K562 (cell line): ENCODE measurements around the gene FBXO11. TPM values are rescaled to one million over a fixed set of nuclear protein-coding genes. Genes with fewer than 3 reads are reported as not detected.

Experiments
- ATAC-seq: fragments of 200-7000 bp; cut with Tn5 transposase; 3 replicates; pipeline ENCODE4 v1.9.1; 2020; ENCODE audit warnings: moderate library complexity
- BruUV-seq: library from RNA; stranded (reverse); fragments of 400-500 nt; replicated peaks from 2 replicates; lab custom pipeline; 2021; lab: Mats Ljungman, UMichigan
- CTCF ChIA-PET: fragments of 300-600 bp; formaldehyde crosslinking; extraction: SDS; loops from one replicate; lab custom pipeline; 2021; ENCODE audit warnings: low intra/inter-chr PET ratio; lab: Yijun Ruan, JAX
- POLR2A ChIA-PET: fragments of 300-600, 350-650 bp; sonication (Branson Sonifier 250); formaldehyde crosslinking; extraction: SDS; loops from one replicate; lab custom pipeline; 2021; ENCODE audit warnings: antibody characterized with exemption, inconsistent platforms; lab: Yijun Ruan, JAX
- DNase-seq, 4 experiments: peaks; one replicate each; pipeline versions ENCODE4 v3.0.0 to v3.0.0-alpha.2; 2011 to 2018; ENCODE audit warnings: low spot score in 3 of 4, mixed read lengths in 3 of 4; ENCODE audit errors: extremely low read depth in 1 of 4
- FAIRE-seq: peaks from 2 replicates; lab custom pipeline; 2011; peaks lifted over from hg19 to GRCh38; lab: Jason Lieb, UNC
- H2AFZ ChIP-seq: 2 replicates; pipeline ENCODE4 v1.6.0; 2011; ENCODE audit warnings: low read depth, low read length, control low read depth, inconsistent platforms
- H3K27ac ChIP-seq: fragments of 200-600 bp; 3 replicates; pipeline ENCODE4 v1.8.0; 2011; ENCODE audit warnings: low read depth, mild to moderate bottlenecking, control low read depth, inconsistent platforms, low read length, moderate library complexity, mixed read lengths; ENCODE audit errors: extremely low read depth
- H3K27me3 ChIP-seq, 2 experiments: fragments of 300-600 bp in 1 of 2; 2 replicates in 1 of 2; 3 replicates in 1 of 2; pipeline versions ENCODE4 v1.6.0 to v1.8.0; 2011; ENCODE audit warnings: inconsistent platforms in 2 of 2, low read length in 2 of 2, mild to moderate bottlenecking in 1 of 2, mixed read lengths in 1 of 2, moderate library complexity in 1 of 2; ENCODE audit not compliant: control insufficient read depth in 2 of 2, insufficient read depth in 2 of 2
- H3K36me3 ChIP-seq: fragments of 300-600 bp; 3 replicates; pipeline ENCODE4 v1.8.0; 2011; ENCODE audit warnings: mild to moderate bottlenecking, low read length, inconsistent platforms; ENCODE audit not compliant: control insufficient read depth, insufficient read depth
- H3K4me1 ChIP-seq, 2 experiments: fragments of 200-600 bp in 1 of 2; replicated peaks in 1 of 2; 2 replicates in 1 of 2; 3 replicates in 1 of 2; pipeline versions ENCODE4 v1.5.1 to v1.8.0; 2011; ENCODE audit warnings: inconsistent platforms in 2 of 2, low read length in 2 of 2, mild to moderate bottlenecking in 1 of 2, mixed read lengths in 1 of 2, moderate library complexity in 1 of 2; ENCODE audit not compliant: control insufficient read depth in 2 of 2, insufficient read depth in 2 of 2
- H3K4me2 ChIP-seq: 2 replicates; pipeline ENCODE4 v1.6.1; 2011; ENCODE audit warnings: low read length, control low read depth, inconsistent platforms, mixed read lengths; ENCODE audit not compliant: insufficient read depth
- H3K4me3 ChIP-seq: fragments of 200-600 bp; sonication (generic), shearing (Covaris generic); 2 replicates; pipeline ENCODE4 v1.5.1; 2016; ENCODE audit warnings: control low read depth, inconsistent platforms
- H3K79me2 ChIP-seq: fragments of 200-600 bp; 3 replicates; pipeline ENCODE4 v1.8.0; 2011; ENCODE audit warnings: low read length, inconsistent platforms; ENCODE audit not compliant: control insufficient read depth, insufficient read depth
- H3K9ac ChIP-seq, 2 experiments: 2 replicates each; pipeline versions ENCODE4 v1.6.0 to v1.6.1; 2011; ENCODE audit warnings: low read depth in 2 of 2, low read length in 2 of 2, control low read depth in 1 of 2, inconsistent platforms in 1 of 2, mild to moderate bottlenecking in 1 of 2, mixed read lengths in 1 of 2; ENCODE audit not compliant: insufficient read depth in 1 of 2
- H3K9me1 ChIP-seq: one replicate; pipeline ENCODE4 v1.6.0; 2011; ENCODE audit warnings: inconsistent platforms, mild to moderate bottlenecking, low read length, moderate library complexity; ENCODE audit not compliant: control insufficient read depth, insufficient read depth
- H3K9me3 ChIP-seq: replicated peaks from 2 replicates; pipeline ENCODE4 v1.5.1; 2011; ENCODE audit warnings: low read depth, low read length, inconsistent platforms; ENCODE audit not compliant: control insufficient read depth, insufficient read depth
- H4K20me1 ChIP-seq: replicated peaks from 2 replicates; pipeline ENCODE4 v1.6.1; 2011; ENCODE audit warnings: low read length, inconsistent platforms, mixed read lengths; ENCODE audit not compliant: control insufficient read depth, insufficient read depth
- ATF7 ChIP-seq: fragments of 450-650 bp; IDR thresholded peaks from 2 replicates; pipeline ENCODE4 v1.7.1; 2014; ENCODE audit warnings: mild to moderate bottlenecking, moderate library complexity
- PCBP2 ChIP-seq: fragments of 200-400 bp; formaldehyde crosslinking; IDR thresholded peaks from 2 replicates; pipeline ENCODE4 v1.6.1; 2018; ENCODE audit warnings: low read length, low read depth, mild to moderate bottlenecking, moderate library complexity; ENCODE audit not compliant: poor library complexity, severe bottlenecking
- POLR2A ChIP-seq: fragments of 450-650 bp; conservative IDR thresholded peaks from 2 replicates; pipeline ENCODE4 v1.6.1; 2016
- SLC30A9 ChIP-seq: fragments of 250-450 bp; sonication (Bioruptor Pico); IDR thresholded peaks from 2 replicates; pipeline ENCODE4 v1.8.0; 2022; ENCODE audit warnings: mild to moderate bottlenecking, moderate library complexity
- SMARCB1 ChIP-seq: IDR thresholded peaks from 2 replicates; pipeline ENCODE4 v1.6.1; 2011; ENCODE audit warnings: improper control_type of control experiment, low read depth; ENCODE audit not compliant: insufficient read length
- SRSF9 ChIP-seq: fragments of 200-400 bp; formaldehyde crosslinking; IDR thresholded peaks from 2 replicates; pipeline ENCODE4 v1.6.1; 2017; ENCODE audit warnings: low read depth, low read length, borderline replicate concordance
- ZNF23 ChIP-seq: fragments of 250-450 bp; sonication (Bioruptor Pico); IDR thresholded peaks from 2 replicates; pipeline ENCODE4 v1.4.0; 2020; ENCODE audit warnings: mild to moderate bottlenecking
- ZNF764 ChIP-seq: fragments of 250-450 bp; sonication (Bioruptor Pico); IDR thresholded peaks from 2 replicates; pipeline ENCODE4 v1.4.0; 2020; ENCODE audit warnings: low read depth, mild to moderate bottlenecking, moderate library complexity
- ZNF830 ChIP-seq: fragments of 250-450 bp; sonication (Bioruptor Pico); IDR thresholded peaks from 2 replicates; pipeline ENCODE4 v1.5.0; 2021; ENCODE audit warnings: mild to moderate bottlenecking
- WGBS: fragments of 100-300 bp; shearing (Covaris generic); methylation state at CpG from one replicate; pipeline ENCODE4 v1.1.6; 2016; ENCODE audit warnings: low coverage, mixed read lengths; ENCODE audit not compliant: insufficient coverage; ENCODE audit errors: missing lambda C conversion rate; 5-methylcytosine and 5-hydroxymethylcytosine counted together
- in situ Hi-C: fragments of 300-500 bp; cut with MboI; formaldehyde crosslinking; loops from 4 replicates; pipeline ENCODE4 v1.15.0; 2018; ENCODE audit warnings: inconsistent platforms, mixed read lengths
- intact Hi-C: fragments of 100-400 bp; cut with micrococcal nuclease; formaldehyde crosslinking; loops from 2 replicates; pipeline ENCODE4 v1.14.2; 2022
- polyA plus RNA-seq, 8 experiments: library from polyadenylated mRNA; depleted of rRNA in 4 of 8; stranded (reverse) in 5 of 8; unstranded in 3 of 8; fragments of >200 nt; fragmentation: Nextera tagmentation in 2 of 8; fragmentation: Illumina TruSeq in 1 of 8; extraction: Ambion mirVana in 2 of 8; extraction: Trizol in 1 of 8; gene quantifications; 2 replicates each; pipeline versions ENCODE4 v1.2.1 to v1.2.3, GENCODE V29; 2011 to 2014; ENCODE audit warnings: inconsistent platforms in 1 of 8, missing spikeins in 1 of 8
- total RNA-seq, 7 experiments: library from RNA; depleted of rRNA in 6 of 7; stranded (reverse); fragments of >200 nt in 6 of 7; fragmentation: Illumina TruSeq in 2 of 7; extraction: Trizol in 2 of 7; gene quantifications; 2 replicates each; pipeline versions ENCODE4 v1.2.1 to v1.2.3, GENCODE V29; 2011 to 2021; ENCODE audit warnings: low replicate concordance in 1 of 7
- TF ChIP-seq, protein P1 (sequence below): sonication (generic); formaldehyde crosslinking; IDR thresholded peaks from 2 replicates; pipeline ENCODE4 v1.8.0; 2022; ENCODE audit warnings: mild to moderate bottlenecking, low read depth, missing genetic modification reagents

The FBXO11 gene
- total and polyA plus RNA-seq, 9 of the 15 experiments (the other 6 are each of a cell fraction or from before 2014, with no cell fraction given) = 8.8 to 44.5 (median 24.1) TPM

DNA sequence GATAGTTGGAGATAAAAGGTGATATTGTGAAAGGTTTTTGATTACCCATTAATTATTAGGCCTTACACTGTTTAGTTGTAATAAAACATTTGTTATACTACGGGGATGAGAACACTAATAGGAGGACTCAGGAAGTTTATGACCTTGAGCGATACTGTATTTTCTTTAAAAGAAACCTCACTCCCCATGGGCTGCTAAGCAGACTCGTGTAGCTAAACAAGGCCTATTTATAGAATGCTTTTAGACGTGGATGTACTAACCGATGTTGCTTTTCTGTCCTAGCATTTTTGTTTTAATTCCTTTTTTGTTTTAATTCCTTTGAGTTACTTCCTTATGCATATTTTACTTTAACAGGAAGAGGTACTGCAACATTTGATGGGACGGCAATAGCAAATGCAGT is 100.4 kb downstream of the FBXO11 start (continued):
- TF ChIP-seq SMARCB1 (no peak), PCBP2 (no peak), POLR2A (peak; percentile 29), ZNF830 (CRISPR knock-in tag) (no peak), ZNF23 (CRISPR knock-in tag) (no peak)

DNA sequence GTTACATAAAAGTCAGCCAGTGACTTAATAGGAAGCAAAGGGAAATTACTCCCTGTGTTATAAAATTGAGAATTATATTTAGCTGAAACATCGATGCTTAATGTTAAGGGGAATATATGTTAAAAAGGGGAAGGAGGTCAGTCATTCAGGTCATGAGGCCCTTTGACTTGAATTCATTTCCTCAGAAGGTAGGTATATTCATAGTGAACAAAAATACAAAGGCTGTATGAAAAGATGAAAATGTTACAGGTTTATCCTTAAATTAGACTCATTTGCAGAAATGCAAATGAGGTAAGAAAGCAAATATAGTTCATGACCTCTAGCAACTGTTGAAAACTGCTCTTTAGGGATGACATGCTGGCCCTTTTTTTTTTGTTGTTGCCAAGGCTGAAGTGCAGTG is 102.5 kb downstream of the FBXO11 start:
- TF ChIP-seq SRSF9 (no peak), ATF7 (no peak), SLC30A9 (no peak), ZNF764 (CRISPR knock-in tag) (no peak)
- TF ChIP-seq, protein P1, sequence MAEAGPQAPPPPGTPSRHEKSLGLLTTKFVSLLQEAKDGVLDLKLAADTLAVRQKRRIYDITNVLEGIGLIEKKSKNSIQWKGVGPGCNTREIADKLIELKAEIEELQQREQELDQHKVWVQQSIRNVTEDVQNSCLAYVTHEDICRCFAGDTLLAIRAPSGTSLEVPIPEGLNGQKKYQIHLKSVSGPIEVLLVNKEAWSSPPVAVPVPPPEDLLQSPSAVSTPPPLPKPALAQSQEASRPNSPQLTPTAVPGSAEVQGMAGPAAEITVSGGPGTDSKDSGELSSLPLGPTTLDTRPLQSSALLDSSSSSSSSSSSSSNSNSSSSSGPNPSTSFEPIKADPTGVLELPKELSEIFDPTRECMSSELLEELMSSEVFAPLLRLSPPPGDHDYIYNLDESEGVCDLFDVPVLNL (CRISPR knock-in tag) = no peak
- H3K4me2 ChIP-seq = no peak overlapping the region
- H3K9me3 ChIP-seq = peaks cover 16% of the 10 kb centered on the region
- no TSS peak for BruUV-seq
- no peaks in the 10 kb centered on the region for H3K9me1 ChIP-seq
- H3K27ac ChIP-seq = no peak overlapping the region
- no peaks in the 10 kb centered on the region for H3K4me1 ChIP-seq
- CTCF ChIA-PET = no interaction called here
- no peaks in the 10 kb centered on the region for H3K27me3 ChIP-seq
- no peak for FAIRE-seq
- 100% methylated on average over 1 of the region's 1 CpG for WGBS
- no peak for DNase-seq
- POLR2A ChIA-PET = no interaction called here
- intact Hi-C loops = no loop called here
- H3K9ac ChIP-seq = no peak overlapping the region
- H3K4me3 ChIP-seq = no peak overlapping the region
- H4K20me1 ChIP-seq = no peaks in the 10 kb centered on the region
- in situ Hi-C loops = no loop called here
- ATAC-seq = no peak
- H2AFZ ChIP-seq = no peak overlapping the region
- peaks cover 30% of the 10 kb centered on the region for H3K79me2 ChIP-seq
- peaks cover 100% of the 10 kb centered on the region for H3K36me3 ChIP-seq
